CD4-positive, alpha-beta T cell treated with Interleukin-17A for 1 hour (primary cell): ENCODE measurements around the gene OR3A1.
"Not testable (repeated sequence)": the region's sequence is repeated elsewhere in the genome, so short reads cannot be mapped to it uniquely, and the experiment has no call there.

Experiments
- DNase-seq: peaks from one replicate; pipeline ENCODE4 v3.0.0-alpha.2; 2020

Gene OR3A1, protein sequence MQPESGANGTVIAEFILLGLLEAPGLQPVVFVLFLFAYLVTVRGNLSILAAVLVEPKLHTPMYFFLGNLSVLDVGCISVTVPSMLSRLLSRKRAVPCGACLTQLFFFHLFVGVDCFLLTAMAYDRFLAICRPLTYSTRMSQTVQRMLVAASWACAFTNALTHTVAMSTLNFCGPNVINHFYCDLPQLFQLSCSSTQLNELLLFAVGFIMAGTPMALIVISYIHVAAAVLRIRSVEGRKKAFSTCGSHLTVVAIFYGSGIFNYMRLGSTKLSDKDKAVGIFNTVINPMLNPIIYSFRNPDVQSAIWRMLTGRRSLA

GRCh38 chr17:3298260-3298659, at the start of gene OR3A1:
Gene OR3A1 (minus strand): TSS chr17:3298360. CDS start chr17:3292582, 5,778 bp downstream.
- no peak for DNase-seq

DNA sequence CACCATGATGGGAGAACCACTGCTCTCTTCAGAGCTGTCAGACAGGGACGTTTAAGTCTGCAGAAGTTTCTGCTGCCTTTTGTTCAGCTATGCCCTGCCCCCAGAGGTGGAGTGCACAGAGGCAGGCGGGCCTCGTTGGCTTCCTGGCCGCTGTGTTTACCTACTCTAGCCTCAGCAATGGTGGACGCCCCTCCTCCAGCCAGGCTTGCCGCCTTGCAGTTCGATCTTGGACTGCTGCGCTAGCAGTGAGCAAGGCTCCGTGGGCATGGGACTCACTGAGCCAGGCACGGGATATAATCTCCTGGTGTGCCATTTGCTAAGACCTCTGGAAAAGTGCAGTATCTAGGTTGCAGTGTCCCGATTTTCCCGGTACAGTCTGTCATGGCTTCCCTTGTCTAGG, 44.6 kb upstream of the OR3A1 start:
- not testable (repeated sequence) for DNase-seq

DNA sequence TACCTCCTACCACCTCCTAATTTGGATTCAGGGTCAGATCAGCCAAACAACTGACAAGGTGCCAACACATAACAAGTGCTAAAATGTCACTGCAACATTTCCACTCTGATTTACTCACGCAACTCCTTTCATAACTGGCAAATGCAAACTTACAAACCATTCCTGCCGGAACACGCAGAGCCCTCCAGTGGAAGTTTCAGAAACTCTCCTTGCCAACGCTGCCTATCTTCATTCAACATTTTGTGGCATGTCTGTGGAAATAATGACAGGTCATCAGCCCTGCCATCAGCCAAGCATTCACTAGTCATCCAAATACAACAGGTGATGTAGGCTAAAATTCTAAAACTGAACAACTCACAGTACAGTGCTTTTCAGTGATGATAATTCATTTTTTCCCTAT, 37.7 kb upstream of the OR3A1 start:
- DNase-seq, result no peak

GRCh38 chr17:3318336-3318735, 20.2 kb upstream of the OR3A1 start:
- DNase-seq, result no peak

GRCh38 chr17:3316836-3317235, 18.7 kb upstream of the OR3A1 start:
- no peak for DNase-seq

- DNase-seq, result no peak
Observed at GRCh38 chr17:3308603-3309002, 10.4 kb upstream of the OR3A1 start.

DNA sequence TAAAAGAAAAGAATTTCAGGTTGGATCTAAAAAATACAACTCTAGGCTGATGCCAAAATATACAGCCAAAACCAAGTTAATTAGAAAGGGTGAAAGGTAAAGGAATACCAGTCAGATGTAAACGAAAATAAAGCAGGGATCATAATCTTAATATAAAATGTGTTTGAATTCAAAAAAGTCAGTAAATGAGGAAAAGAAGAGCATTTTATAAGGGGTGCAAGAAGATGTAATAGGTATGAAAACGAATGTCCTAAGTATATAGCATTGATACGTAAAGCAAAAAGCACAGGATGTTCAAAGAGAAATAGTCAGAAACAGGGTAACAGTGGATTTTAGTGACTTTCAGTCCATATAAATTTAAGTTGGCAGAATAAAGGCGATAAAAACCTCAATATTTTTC, 2.5 kb downstream of the OR3A1 start:
- DNase-seq, result no peak

DNA sequence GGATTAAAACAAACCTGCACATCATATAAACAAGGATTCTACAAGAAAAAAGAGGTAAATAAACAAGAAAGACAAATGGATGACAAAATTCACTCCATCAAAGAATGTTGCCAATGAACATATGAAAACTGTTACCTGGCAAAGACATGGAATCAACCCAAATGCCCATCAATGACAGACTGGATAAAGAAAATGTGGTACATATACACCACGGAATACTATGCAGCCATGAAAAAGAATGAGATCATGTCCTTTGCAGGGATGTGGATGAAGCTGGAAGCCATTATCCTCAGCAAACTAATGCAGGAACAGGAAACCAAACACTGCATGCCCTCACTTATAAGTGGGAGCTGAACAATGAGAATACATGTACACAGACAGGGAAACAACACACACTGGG, 4.6 kb downstream of the OR3A1 start:
- DNase-seq, result not testable (repeated sequence)

DNA sequence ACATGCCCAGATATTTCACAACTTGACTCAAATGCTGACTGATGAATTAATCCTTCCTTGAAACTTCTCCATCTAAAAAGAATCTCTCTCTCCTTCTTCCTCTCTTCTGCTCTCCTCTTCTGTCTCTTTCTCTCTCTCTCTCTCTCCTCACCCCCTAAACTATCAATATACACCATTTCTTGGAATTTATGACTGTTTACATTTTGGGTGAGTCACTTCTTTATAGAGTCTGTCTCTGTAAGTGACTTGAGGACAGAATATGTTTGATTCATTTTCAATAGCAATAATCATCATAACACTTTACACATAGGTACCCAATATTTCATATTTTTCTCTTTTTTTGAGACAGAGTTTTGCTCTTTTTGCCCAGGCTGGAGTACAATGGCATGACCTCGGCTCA, 15.3 kb downstream of the OR3A1 start:
- no peak for DNase-seq

- no peak for DNase-seq
Observed at GRCh38 chr17:3276126-3276525, 22.0 kb downstream of the OR3A1 start.

- DNase-seq, result no peak
Observed at GRCh38 chr17:3271072-3271848, 26.9 kb downstream of the OR3A1 start.

- DNase-seq, result no peak
Observed at GRCh38 chr17:3260600-3260999, 37.6 kb downstream of the OR3A1 start.

DNA sequence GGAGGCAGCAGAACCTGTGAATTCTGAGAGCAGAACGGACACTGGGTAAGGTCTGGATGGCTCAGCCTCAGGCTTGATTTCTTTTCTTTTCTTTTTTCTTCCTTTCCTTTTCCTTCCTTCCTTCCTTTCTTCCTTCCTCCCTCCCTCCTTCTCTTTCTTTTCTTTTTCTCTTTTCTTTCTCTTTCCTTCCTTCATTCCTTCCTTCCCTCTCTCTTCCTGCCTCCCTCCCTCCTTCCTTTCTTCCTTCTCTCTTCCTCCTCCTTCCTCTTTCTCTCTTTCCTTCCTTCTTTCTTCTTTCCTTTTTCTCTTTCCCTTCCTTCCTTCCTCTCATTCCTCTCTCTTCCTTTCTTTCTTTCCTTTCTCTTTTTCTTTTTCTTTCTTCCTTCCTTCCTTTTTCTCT, 38.0 kb downstream of the OR3A1 start:
- no peak for DNase-seq

DNA sequence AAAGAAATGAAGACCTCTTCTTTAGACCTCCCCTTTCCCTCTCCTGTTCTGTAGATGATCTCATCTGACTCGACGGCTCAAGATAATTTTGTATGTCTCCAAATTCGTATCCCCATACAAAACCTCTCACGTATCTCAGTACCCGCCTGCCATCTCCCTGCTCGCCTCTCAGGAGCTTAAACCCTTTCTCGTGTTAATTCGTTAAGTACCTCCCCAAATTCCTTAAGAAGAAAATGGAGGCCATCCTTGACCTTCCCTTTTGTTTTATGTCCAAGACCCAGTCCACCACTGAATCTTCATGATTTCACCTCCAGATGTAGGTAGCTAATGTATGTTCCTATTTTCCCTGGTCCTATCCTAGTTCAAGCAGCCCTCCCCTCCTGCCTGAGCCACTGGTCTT, 41.6 kb downstream of the OR3A1 start:
- DNase-seq, result no peak

DNA sequence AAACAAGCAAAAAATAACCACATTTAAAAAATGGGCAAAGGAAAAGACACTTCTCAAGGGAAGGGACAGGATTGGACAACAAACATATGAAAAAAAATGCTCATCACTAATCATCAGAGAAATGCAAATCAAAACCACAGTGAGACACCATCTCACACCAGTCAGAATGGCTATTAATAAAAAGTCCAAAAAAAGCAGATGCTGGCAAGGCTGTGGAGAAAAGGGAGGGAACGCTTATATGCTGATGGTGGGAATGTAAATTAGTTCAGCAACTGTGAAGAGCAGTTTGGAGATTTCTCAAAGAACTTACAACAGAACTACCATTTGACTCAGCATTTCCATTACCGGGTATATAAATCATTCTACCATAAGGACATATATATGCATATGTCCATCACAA, 49.1 kb downstream of the OR3A1 start:
- DNase-seq, result not testable (repeated sequence)

GRCh38 chr17:3244841-3245240, 53.3 kb downstream of the OR3A1 start:
- DNase-seq, result not testable (repeated sequence)

DNA sequence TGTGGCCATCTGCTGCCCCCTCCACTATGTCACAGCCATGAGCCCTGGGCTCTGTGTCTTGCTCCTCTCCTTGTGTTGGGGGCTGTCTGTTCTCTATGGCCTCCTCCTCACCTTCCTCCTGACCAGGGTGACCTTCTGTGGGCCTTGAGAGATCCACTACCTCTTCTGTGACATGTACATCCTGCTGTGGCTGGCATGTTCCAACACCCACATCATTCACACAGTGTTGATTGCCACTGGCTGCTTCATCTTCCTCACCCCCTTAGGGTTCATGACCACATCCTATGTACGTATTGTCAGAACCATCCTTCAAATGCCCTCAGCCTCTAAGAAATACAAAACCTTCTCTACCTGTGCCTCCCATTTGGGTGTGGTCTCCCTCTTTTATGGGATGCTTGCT, 57.1 kb downstream of the OR3A1 start:
- DNase-seq, result not testable (repeated sequence)
